ENCODE data around the gene ADAMTSL1. TPM values are rescaled to one million over a fixed set of nuclear protein-coding genes. Genes with fewer than 3 reads are reported as not detected.

The ADAMTSL1 gene
- polyA plus RNA-seq, 1 experiment, result 17.2 TPM

GRCh38 chr9:18480662-18481093, 6.7 kb downstream of the ADAMTSL1 start:
- no peak for DNase-seq (ENCODE audit: low read depth)
- POLR2A ChIA-PET, result no interaction called here

DNA sequence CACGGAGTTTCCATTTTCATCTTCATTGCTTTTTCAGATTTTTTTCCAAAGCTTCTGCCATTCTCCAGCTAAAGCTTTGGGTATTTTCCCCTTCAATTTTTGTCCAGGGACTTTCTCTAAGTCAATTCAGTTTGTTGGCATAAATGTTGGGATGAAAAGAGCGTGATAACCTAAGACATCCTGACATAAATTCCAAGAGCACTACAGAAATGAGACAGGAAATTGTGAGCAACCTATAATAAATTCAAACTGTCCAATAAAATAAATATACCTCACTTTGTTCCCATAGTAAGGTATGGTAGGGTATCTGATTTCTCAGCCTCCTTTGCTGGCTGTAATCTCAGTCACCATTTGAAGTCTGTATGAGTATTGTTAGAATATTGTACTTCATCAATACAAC, 8.4 kb downstream of the ADAMTSL1 start:
- no peaks in the 10 kb centered on the region for H3K27me3 ChIP-seq (ENCODE audit: control insufficient read depth, insufficient read depth, low read length)
- no peaks in the 10 kb centered on the region for H3K36me3 ChIP-seq (ENCODE audit: control insufficient read depth, insufficient read depth, low read length)
- no peak for DNase-seq (ENCODE audit: low read depth)
- no peak overlapping the region for H3K4me3 ChIP-seq (ENCODE audit: low read depth, low read length)
- CTCF ChIA-PET, result interaction anchor here (0.6 kb wide), 1 partner anchor 682 kb away, joined by 3 read pairs; no protein-coding TSS in a partner anchor
- POLR2A ChIA-PET, result no interaction called here
- no peak for TF ChIP-seq CTCF (IDR thresholded peaks at IDR 0.05; ENCODE audit: insufficient read depth, low read depth, low read length)

More at GRCh38 chr9:18480662-18481093, 6.7 kb downstream of the ADAMTSL1 start:
- CTCF ChIA-PET, result interaction anchor here (0.6 kb wide), 1 partner anchor 65 kb away, joined by 4 read pairs; no protein-coding TSS in a partner anchor
- Histone ChIP-seq H3K36me3 (ENCODE audit: control insufficient read depth, insufficient read depth, low read length) (no peaks in the 10 kb centered on the region), H3K4me3 (ENCODE audit: low read depth, low read length) (no peak overlapping the region), H3K27me3 (ENCODE audit: control insufficient read depth, insufficient read depth, low read length) (no peaks in the 10 kb centered on the region)
- no peak for TF ChIP-seq CTCF (IDR thresholded peaks at IDR 0.05; ENCODE audit: insufficient read depth, low read depth, low read length)

GRCh38 chr9:18485714-18486113, 11.8 kb downstream of the ADAMTSL1 start:
- Histone ChIP-seq H3K4me3 (ENCODE audit: low read depth, low read length) (no peak overlapping the region), H3K27me3 (ENCODE audit: control insufficient read depth, insufficient read depth, low read length) (no peaks in the 10 kb centered on the region), H3K36me3 (ENCODE audit: control insufficient read depth, insufficient read depth, low read length) (no peaks in the 10 kb centered on the region)
- CTCF ChIA-PET, result no interaction called here
- POLR2A ChIA-PET, result no interaction called here
- TF ChIP-seq CTCF (IDR thresholded peaks at IDR 0.05; ENCODE audit: insufficient read depth, low read depth, low read length), result no peak
- no peak for DNase-seq (ENCODE audit: low read depth)

- DNase-seq (ENCODE audit: low read depth), result no peak
- no peak for TF ChIP-seq CTCF (IDR thresholded peaks at IDR 0.05; ENCODE audit: insufficient read depth, low read depth, low read length)
- ChIA-PET CTCF (interaction anchor here (1.5 kb wide), 1 partner anchor 541 kb away, joined by 4 read pairs; no protein-coding TSS in a partner anchor), POLR2A (no interaction called here)
- Histone ChIP-seq H3K27me3 (ENCODE audit: control insufficient read depth, insufficient read depth, low read length) (no peaks in the 10 kb centered on the region), H3K36me3 (ENCODE audit: control insufficient read depth, insufficient read depth, low read length) (no peaks in the 10 kb centered on the region), H3K4me3 (ENCODE audit: low read depth, low read length) (no peak overlapping the region)
Observed at GRCh38 chr9:18487611-18488010, 13.7 kb downstream of the ADAMTSL1 start.

- CTCF ChIA-PET, result no interaction called here
- Histone ChIP-seq H3K27me3 (ENCODE audit: control insufficient read depth, insufficient read depth, low read length) (no peaks in the 10 kb centered on the region), H3K36me3 (ENCODE audit: control insufficient read depth, insufficient read depth, low read length) (no peaks in the 10 kb centered on the region), H3K4me3 (ENCODE audit: low read depth, low read length) (no peak overlapping the region)
- no peak for DNase-seq (ENCODE audit: low read depth)
- POLR2A ChIA-PET, result no interaction called here
- TF ChIP-seq CTCF (IDR thresholded peaks at IDR 0.05; ENCODE audit: insufficient read depth, low read depth, low read length), result no peak
Observed at GRCh38 chr9:18488886-18489285, 14.9 kb downstream of the ADAMTSL1 start.
